ENCODE data around the gene TRIM31. TPM values are rescaled to one million over a fixed set of nuclear protein-coding genes. Genes with fewer than 3 reads are reported as not detected.

Gene TRIM31
- total and polyA plus RNA-seq, 10 of the 15 experiments (the other 5 are each of a cell fraction or from before 2014, with no cell fraction given): 0.09 to 20.5 (median 0.31) TPM; not detected in 3

GRCh38 chr6:30147096-30147495 is 34.2 kb upstream of the TRIM31 start:
- peak; percentile 83 for ATAC-seq
- Histone ChIP-seq H2AFZ (ENCODE audit: control insufficient read depth, low read depth, low read length) (no peak overlapping the region), H3K4me2 (ENCODE audit: control insufficient read depth, insufficient read depth) (no peak overlapping the region), H3K4me1 (ENCODE audit: control insufficient read depth, insufficient read depth, low read length) (no peaks in the 10 kb centered on the region; the same call in 1 of the 2 replicates), H3K9me3 (replicated peaks; ENCODE audit: control insufficient read depth, insufficient read depth, low read length) (no peaks in the 10 kb centered on the region), H4K20me1 (ENCODE audit: control insufficient read depth, insufficient read depth) (no peaks in the 10 kb centered on the region), H3K4me3 (no peak overlapping the region), H3K9ac (ENCODE audit: control insufficient read depth, insufficient read depth, low read length) (no peak overlapping the region), H3K27me3 (replicated peaks in 1 of 2; ENCODE audit: control insufficient read depth in 2 of 2, insufficient read depth in 2 of 2, low read length in 1 of 2) (peaks cover 0 to 3% of the 10 kb centered on the region in 2 experiments; a peak in 2 of 4 replicates), H3K36me3 (ENCODE audit: control insufficient read depth in 2 of 2, insufficient read depth in 2 of 2, low read length in 1 of 2) (no peaks in the 10 kb centered on the region), H3K79me2 (ENCODE audit: control insufficient read depth, insufficient read depth, low read length) (no peaks in the 10 kb centered on the region), H3K27ac (ENCODE audit: control insufficient read depth, insufficient read depth) (no peak overlapping the region)
- in situ Hi-C loops (cut with MboI): no loop called here
- RAD21 ChIA-PET (ENCODE audit: unreplicated experiment): interaction anchor here (0.9 to 1.0 kb wide), 2 partner anchors 15 to 44 kb away, joined by 3 to 4 read pairs; no protein-coding TSS in a partner anchor
- TF ChIP-seq MEF2B (IDR thresholded peaks at IDR 0.05; ENCODE audit: partially characterized antibody, poor library complexity, severe bottlenecking): peak; percentile 27
- TF ChIP-seq, protein P1, sequence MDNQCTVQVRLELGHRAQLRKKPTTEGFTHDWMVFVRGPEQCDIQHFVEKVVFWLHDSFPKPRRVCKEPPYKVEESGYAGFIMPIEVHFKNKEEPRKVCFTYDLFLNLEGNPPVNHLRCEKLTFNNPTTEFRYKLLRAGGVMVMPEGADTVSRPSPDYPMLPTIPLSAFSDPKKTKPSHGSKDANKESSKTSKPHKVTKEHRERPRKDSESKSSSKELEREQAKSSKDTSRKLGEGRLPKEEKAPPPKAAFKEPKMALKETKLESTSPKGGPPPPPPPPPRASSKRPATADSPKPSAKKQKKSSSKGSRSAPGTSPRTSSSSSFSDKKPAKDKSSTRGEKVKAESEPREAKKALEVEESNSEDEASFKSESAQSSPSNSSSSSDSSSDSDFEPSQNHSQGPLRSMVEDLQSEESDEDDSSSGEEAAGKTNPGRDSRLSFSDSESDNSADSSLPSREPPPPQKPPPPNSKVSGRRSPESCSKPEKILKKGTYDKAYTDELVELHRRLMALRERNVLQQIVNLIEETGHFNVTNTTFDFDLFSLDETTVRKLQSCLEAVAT (IDR thresholded peaks at IDR 0.05): peak; percentile 31; the same call in 1 of the 2 replicates
- peak in 1 of 2 experiments; percentile 24; a peak in 2 of 4 replicates for TF ChIP-seq IKZF2 (IDR thresholded peaks at IDR 0.05)
- no peak for TF ChIP-seq EP300 (IDR thresholded peaks at IDR 0.05; ENCODE audit: borderline replicate concordance in 1 of 2, control insufficient read depth in 1 of 2, low read depth in 2 of 2, low read length in 2 of 2)
- TF ChIP-seq RUNX3 (IDR thresholded peaks at IDR 0.05; ENCODE audit: low read length): peak; percentile 54; the same call in 1 of the 2 replicates
- TF ChIP-seq BHLHE40 (IDR thresholded peaks at IDR 0.05; ENCODE audit: borderline replicate concordance in 1 of 2, low read depth in 2 of 2, low read length in 1 of 2): 0 out of 4 replicates have a peak, but pooled peaks of 1 of the 2 experiments have one; percentile 28
- DNase-seq (ENCODE audit: low read depth, low spot score): no peak
- WGBS (ENCODE audit: insufficient coverage, insufficient replicate concordance, low lambda C conversion rate, missing lambda C conversion rate): 37% methylated on average over 3 of the region's 3 CpGs
- CTCF ChIA-PET: interaction anchor here (1.5 to 2.7 kb wide), 2 partner anchors 15 to 44 kb away, joined by 3 to 12 read pairs; no protein-coding TSS in a partner anchor
- no peak for FAIRE-seq
- intact Hi-C loops (cut with micrococcal nuclease; ENCODE audit: unreplicated experiment): no loop called here
- POLR2A ChIA-PET: interaction anchor here (0.6 kb wide), 1 partner anchor 132 kb away, joined by 4 read pairs; no protein-coding TSS in a partner anchor
- SMC1A ChIA-PET (ENCODE audit: uncharacterized antibody, unreplicated experiment): interaction anchor here (0.8 to 2.6 kb wide), 3 partner anchors 13 to 72 kb away, joined by 3 to 8 read pairs (median 3); no protein-coding TSS in a partner anchor
- no TSS peak for BruUV-seq (replicated peaks)

All from GM12878 (cell line).